NCI-H524 treated with DMSO at 0.1 percent for 48 hours (cell line): ENCODE measurements around the gene NEDD1.

Experiments
- DNase-seq: peaks from one replicate; lab custom pipeline; 2025; lab: John Stamatoyannopoulos, UW

Gene NEDD1, protein sequence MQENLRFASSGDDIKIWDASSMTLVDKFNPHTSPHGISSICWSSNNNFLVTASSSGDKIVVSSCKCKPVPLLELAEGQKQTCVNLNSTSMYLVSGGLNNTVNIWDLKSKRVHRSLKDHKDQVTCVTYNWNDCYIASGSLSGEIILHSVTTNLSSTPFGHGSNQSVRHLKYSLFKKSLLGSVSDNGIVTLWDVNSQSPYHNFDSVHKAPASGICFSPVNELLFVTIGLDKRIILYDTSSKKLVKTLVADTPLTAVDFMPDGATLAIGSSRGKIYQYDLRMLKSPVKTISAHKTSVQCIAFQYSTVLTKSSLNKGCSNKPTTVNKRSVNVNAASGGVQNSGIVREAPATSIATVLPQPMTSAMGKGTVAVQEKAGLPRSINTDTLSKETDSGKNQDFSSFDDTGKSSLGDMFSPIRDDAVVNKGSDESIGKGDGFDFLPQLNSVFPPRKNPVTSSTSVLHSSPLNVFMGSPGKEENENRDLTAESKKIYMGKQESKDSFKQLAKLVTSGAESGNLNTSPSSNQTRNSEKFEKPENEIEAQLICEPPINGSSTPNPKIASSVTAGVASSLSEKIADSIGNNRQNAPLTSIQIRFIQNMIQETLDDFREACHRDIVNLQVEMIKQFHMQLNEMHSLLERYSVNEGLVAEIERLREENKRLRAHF

GRCh38 chr12:96906849-96907670, at the start of gene NEDD1:
Gene NEDD1 (plus strand): TSS chr12:96907257. CDS start chr12:96909760, 2,503 bp downstream.
- DNase-seq = no peak

DNA sequence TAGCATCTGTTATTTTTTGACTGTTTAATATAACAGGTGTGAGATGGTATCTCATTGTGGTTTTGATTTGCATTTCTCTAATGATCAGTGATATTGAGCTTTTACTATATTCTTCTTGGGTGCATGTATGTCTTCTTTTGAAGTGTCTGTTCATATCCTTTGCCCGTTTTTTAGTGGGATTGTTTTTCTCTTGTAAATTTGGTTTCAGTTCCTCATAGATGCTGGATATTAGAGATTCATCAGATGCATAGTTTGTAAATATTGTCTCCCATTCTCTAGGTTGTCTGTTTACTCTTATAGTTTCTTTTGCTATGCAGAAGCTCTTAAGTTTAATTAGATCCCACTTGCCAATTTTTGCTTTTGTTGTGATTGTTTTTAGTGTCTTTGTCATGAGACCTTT, 48.9 kb upstream of the NEDD1 start:
- no peak for DNase-seq

GRCh38 chr12:96861656-96862055, 45.4 kb upstream of the NEDD1 start:
- no peak for DNase-seq

GRCh38 chr12:96862326-96862725, 44.7 kb upstream of the NEDD1 start:
- no peak for DNase-seq

DNA sequence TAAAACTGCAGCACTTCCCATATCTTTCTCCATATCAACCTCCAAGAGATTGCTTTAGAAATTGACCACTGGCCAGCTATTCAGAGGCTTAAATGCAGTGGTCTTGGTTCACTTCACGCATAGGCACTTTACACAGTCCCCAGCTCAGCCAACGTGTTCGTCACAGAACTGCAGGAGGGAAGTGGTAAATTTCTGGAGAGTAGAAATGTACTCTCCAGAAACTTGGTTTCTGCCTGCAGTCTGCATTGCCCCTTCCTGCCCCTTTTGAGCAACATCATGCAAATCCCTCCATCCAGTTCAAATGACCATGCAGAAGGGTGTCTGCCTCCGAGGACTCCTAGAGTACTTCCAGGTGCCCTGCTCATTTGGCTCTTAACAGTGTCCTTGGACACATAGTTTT, 42.7 kb upstream of the NEDD1 start:
- DNase-seq = no peak

DNA sequence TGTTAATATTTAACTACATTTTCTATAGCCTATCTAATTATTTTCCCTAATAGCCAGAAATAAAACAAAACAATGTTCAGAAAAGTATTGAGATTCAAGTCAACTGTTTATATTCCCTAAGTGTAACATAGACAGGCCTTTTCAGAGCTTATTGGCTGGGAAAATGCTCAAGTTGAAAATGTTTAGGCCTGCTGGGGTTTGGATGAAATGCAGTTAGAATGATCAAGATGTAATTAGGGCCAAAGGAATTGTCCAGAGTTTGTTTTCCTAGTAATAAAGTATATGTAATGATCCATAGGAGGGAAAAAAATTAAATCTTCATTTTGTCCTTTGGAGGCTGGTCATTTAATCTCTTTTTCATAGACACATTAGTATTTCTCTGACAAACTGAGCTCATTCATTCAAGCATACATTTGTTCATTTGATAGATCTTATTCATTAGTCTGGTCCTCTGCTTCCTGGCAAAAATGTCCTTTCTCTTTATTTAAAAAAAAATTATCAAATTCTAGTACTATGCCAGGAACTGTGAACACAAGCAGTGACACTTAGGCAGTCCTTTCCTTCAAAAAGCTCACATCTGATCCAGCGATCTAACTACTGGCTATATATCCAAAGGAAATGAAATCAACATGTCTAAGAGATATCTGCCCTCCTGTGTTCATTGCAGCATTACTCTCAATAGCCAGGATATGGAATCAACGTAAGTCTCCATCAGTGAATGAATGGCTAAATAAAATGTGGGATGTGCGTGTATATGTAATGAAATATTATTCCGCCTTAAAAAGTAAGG, 40.1 kb upstream of the NEDD1 start:
- no peak for DNase-seq

DNA sequence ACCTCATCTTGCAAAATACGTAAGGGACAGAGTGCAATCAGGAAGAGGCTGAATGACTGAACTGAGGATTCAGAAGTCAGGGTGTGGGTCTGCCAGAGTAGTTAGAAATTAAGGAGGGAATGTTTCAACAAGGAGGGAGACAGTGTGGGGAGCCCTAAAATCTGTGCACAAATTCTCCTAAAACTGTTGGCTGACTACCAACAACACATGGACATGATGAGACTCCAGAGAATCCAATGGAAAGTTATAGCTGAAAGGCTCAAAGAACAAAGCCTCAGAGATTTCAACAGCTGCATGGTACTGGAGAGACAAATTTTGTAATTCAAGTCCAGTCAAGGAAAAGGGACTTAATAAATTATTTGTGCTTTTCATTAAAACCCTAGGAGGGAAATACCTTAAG, 36.1 kb upstream of the NEDD1 start:
- no peak for DNase-seq

GRCh38 chr12:96872961-96873360, 34.1 kb upstream of the NEDD1 start:
- DNase-seq = no peak

- DNase-seq = no peak
These were observed 32.8 kb upstream of the NEDD1 start for GRCh38 chr12:96874211-96874610.

DNA sequence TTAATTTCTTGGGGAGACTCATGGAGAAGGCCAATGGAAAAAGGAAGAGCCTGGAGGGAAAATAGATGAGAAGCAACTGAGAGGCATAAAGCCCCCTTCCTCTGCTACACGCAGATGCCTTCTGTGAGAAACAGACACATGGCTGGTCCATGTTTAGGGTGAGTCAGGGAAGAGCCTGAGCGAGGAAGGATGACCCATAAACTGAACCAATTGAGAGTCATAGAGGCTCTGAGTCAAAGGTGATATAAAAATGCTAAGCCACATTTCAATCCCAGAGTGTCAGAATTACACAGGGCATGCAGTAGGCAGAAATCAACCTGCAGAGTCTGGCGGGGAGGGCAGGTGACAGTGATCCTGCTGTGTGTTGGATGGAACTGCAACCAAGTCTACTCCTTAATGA, 30.1 kb upstream of the NEDD1 start:
- DNase-seq = no peak

DNA sequence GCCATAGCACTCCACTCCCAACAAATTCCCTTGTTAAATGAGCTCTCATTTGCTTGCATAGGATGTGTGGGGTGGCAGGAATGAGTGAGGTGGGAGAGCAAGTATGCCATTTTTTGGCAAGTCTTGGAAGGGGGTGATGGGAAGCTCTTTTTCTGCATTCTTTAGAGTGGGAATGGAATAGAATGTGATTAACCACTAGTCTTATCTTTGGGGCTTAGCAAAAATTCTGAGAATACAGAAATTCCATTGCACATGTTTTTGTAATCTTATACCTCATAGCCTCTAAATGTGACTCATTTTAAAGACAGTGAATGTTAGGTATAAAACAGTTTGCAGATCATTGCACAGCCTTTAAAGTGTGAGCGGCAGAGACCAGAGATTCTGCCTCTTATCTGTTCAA, 28.4 kb upstream of the NEDD1 start:
- no peak for DNase-seq

- DNase-seq = no peak
These were observed 27.8 kb upstream of the NEDD1 start for GRCh38 chr12:96879301-96879700.

DNA sequence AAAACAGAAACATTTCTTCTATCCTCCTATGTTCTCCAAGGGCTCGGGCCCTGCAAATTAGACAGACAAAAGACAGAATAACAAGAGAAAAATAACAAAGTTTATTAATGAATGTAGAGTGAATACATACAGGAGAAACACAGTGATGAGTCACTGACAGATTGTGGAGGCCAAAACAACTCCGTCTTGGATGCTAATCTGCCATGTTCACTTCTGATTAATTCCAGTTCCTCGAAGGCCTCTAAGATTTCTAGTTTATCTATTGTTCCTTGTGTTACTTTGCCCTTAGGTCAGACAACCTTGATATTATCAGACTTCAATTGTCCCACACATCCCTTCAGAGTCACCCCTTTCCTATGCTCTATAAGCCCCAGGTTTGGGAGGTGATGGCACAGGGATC, 26.8 kb upstream of the NEDD1 start:
- no peak for DNase-seq

DNA sequence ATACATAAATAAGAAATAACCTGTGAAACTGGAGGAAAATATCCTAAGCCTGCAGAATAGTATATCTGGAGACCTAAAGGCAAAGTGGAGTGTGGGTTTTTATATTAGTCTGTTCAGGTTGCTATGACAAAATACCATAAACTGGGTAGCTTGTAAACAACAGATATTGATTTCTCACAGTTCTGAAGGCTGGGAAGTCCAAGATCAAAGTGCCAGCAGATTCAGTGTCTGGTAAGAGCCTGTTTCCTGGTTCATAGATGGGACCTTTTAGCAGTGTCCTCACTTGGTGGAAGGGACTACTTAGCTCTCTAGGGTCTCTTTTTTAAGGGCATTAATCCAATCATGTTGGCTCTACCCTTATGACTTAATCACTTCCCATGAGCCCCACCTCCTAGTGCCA, 25.4 kb upstream of the NEDD1 start:
- DNase-seq = no peak

GRCh38 chr12:96882862-96883261, 24.2 kb upstream of the NEDD1 start:
- no peak for DNase-seq

GRCh38 chr12:96883571-96883970, 23.5 kb upstream of the NEDD1 start:
- DNase-seq = no peak

DNA sequence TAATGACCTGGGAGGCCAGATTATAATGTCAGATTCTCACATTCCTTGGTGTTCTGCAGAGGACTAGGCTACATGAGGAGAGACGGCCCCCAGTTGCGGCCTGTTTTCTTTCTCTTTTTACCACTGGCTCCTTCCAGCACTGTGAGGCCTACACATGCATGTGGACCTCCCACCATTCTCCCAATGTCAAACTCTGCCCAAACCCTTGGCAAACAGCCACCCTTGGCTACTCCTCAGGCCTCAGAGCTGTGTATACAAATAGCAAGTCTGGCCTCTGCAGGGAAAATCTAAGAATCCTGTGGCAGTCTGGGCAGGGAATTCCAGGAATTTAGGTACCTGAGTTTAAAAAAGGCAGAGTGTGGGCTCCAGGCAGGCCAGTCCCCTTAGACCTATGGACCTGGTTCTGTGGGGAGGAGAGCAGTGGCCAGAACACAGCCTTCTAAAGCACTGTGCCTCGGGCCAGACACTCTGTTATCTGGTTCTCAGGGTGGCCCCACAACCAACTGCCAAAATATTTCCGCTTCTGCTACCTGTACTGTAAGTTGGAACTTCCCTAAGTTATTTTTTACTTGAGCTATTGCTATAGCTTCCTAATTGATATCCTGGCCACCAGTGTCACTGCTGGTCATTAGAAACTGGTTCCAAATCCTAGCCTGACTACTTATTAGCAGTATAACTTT, 19.9 kb upstream of the NEDD1 start:
- no peak for DNase-seq

- DNase-seq = no peak
These were observed 17.7 kb upstream of the NEDD1 start for GRCh38 chr12:96889273-96889933.

- no peak for DNase-seq
These were observed 16.7 kb upstream of the NEDD1 start for GRCh38 chr12:96890331-96890730.

- no peak for DNase-seq
These were observed 15.0 kb upstream of the NEDD1 start for GRCh38 chr12:96892104-96892503.

- DNase-seq = no peak
These were observed 9.6 kb upstream of the NEDD1 start for GRCh38 chr12:96897421-96897820.
